Lower lobe of right lung (tissue), 2 donors: Measurements from ENCODE around the gene AFG3L2. TPM values are rescaled to one million over a fixed set of nuclear protein-coding genes. Genes with fewer than 3 reads are reported as not detected.

Experiments
- ATAC-seq, 2 donors: fragments of 200-7000 bp; cut with Tn5 transposase; one replicate each; pipeline ENCODE4 v1.9.1; 2020 to 2022; ENCODE audit warnings: mild to moderate bottlenecking in 2 of 2, moderate library complexity in 2 of 2
- DNase-seq: peaks from one replicate; pipeline ENCODE4 v3.0.0-alpha.2; 2020
- H3K27ac ChIP-seq: fragments of 200-600 bp; one replicate; pipeline ENCODE4 v1.8.0; 2022
- H3K27me3 ChIP-seq: fragments of 200-600 bp; one replicate; pipeline ENCODE4 v1.8.0; 2022; ENCODE audit warnings: low read depth
- H3K36me3 ChIP-seq: fragments of 200-600 bp; one replicate; pipeline ENCODE4 v1.8.0; 2022; ENCODE audit warnings: mild to moderate bottlenecking
- H3K4me1 ChIP-seq: fragments of 200-600 bp; one replicate; pipeline ENCODE4 v1.8.0; 2022
- H3K4me3 ChIP-seq: fragments of 200-600 bp; one replicate; pipeline ENCODE4 v1.8.0; 2022; ENCODE audit warnings: mild to moderate bottlenecking
- H3K9me3 ChIP-seq: fragments of 200-600 bp; one replicate; pipeline ENCODE4 v1.8.0; 2022
- intact Hi-C: fragments of 100-400 bp; cut with DNase I; formaldehyde crosslinking; loops from one replicate; pipeline ENCODE4 v1.11.0; 2022
- total RNA-seq: library from RNA; stranded (reverse); fragmentation: NEBNext Ultra II Directional; extraction: Animal tissue kit (Norgen Biotek cat#: 25700); gene quantifications from one replicate; pipeline ENCODE4 v1.2.1, GENCODE V29; 2021
- TF ChIP-seq, protein P1 (sequence below): fragments of 200-600 bp; IDR thresholded peaks from one replicate; pipeline ENCODE4 v1.8.0; 2022; ENCODE audit warnings: antibody characterized with exemption, mild to moderate bottlenecking
- donor health status: DM: no; HTN: yes; CAD: no; lungs with severe emphysema.

AFG3L2 gene
- total RNA-seq, 1 donor from 2014 or later, result 31.1 TPM

- DNase-seq (no peak), ATAC-seq (no peak)
These were observed 75.6 kb downstream of the AFG3L2 start for GRCh38 chr18:12301263-12302005.

DNA sequence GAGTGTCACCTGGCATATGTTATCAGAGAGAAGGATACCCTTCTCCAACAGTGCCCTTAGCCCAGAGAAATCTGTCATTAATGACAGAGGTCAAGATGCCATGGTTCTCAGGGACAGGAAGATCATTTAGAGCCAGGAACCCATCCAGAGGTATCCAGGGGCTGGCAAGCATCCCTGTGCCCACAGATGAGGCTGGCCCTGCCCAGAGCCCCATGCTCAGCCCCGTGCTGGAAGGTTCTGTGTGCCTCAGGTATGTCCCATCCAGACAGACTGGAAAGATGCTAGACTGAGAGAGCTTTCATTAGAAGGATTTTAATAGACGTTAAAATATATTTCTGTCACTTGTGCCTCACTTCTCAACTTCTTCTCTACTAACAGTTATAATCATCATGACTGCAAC is 77.2 kb downstream of the AFG3L2 start:
- no peak for ATAC-seq
- TF ChIP-seq, protein P1, sequence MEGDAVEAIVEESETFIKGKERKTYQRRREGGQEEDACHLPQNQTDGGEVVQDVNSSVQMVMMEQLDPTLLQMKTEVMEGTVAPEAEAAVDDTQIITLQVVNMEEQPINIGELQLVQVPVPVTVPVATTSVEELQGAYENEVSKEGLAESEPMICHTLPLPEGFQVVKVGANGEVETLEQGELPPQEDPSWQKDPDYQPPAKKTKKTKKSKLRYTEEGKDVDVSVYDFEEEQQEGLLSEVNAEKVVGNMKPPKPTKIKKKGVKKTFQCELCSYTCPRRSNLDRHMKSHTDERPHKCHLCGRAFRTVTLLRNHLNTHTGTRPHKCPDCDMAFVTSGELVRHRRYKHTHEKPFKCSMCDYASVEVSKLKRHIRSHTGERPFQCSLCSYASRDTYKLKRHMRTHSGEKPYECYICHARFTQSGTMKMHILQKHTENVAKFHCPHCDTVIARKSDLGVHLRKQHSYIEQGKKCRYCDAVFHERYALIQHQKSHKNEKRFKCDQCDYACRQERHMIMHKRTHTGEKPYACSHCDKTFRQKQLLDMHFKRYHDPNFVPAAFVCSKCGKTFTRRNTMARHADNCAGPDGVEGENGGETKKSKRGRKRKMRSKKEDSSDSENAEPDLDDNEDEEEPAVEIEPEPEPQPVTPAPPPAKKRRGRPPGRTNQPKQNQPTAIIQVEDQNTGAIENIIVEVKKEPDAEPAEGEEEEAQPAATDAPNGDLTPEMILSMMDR, result no peak
- Histone ChIP-seq H3K36me3 (no peaks in the 10 kb centered on the region), H3K27ac (no peak overlapping the region), H3K4me1 (no peaks in the 10 kb centered on the region), H3K9me3 (no peaks in the 10 kb centered on the region), H3K27me3 (no peaks in the 10 kb centered on the region), H3K4me3 (no peak overlapping the region)
- DNase-seq, result no peak
- intact Hi-C loops, result no loop called here

More at GRCh38 chr18:12301263-12302005, 75.6 kb downstream of the AFG3L2 start:
- TF ChIP-seq, protein P1, result no peak
- Histone ChIP-seq H3K4me1 (peaks cover 2% of the 10 kb centered on the region), H3K36me3 (no peaks in the 10 kb centered on the region), H3K27ac (no peak overlapping the region), H3K27me3 (no peaks in the 10 kb centered on the region), H3K9me3 (no peaks in the 10 kb centered on the region), H3K4me3 (no peak overlapping the region)
- intact Hi-C loops, result no loop called here

DNA sequence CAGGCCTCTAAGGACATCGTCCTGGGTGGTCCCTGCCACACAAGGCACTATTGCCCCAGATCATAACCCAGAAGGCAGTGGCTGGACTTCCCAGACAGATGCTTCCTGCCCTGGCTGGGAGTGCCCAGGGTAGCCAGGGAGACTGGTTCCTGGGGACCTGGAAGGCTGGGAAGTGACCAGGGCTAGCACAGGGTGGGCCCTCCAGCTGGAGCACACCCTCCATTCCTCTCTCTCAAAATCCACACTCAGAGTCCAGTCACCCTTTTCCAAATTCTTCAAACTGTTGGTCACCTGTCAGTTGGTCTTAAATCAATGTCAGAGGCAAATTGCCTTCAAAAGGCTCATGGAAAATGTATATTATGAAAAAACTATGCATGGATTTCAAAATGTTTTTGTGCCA is 80.6 kb downstream of the AFG3L2 start:
- intact Hi-C loops, result no loop called here
- ATAC-seq (no peak), DNase-seq (no peak)
- H3K27me3 ChIP-seq, result no peaks in the 10 kb centered on the region
- no peak overlapping the region for H3K4me3 ChIP-seq
- H3K27ac ChIP-seq, result no peak overlapping the region
- TF ChIP-seq, protein P1, result no peak
- no peaks in the 10 kb centered on the region for H3K4me1 ChIP-seq
- H3K9me3 ChIP-seq, result no peaks in the 10 kb centered on the region
- H3K36me3 ChIP-seq, result no peaks in the 10 kb centered on the region

DNA sequence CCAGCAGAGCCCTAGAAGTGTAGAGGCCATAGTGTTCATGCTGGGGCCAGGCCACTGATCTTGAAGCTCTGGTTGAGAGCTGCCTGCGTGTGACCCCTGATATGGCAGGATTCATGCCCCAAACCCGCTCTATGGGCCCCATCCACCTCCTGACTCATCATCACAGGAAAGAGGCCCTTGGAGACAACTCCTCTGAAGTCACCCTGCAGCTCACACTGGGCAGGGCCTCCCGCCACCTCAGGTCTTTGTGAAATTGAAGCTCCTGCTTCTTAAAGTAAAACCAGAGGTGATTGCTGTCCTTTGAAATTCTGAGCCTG is 81.0 kb downstream of the AFG3L2 start:
- ATAC-seq, result no peak
- Histone ChIP-seq H3K4me3 (no peak overlapping the region), H3K36me3 (no peaks in the 10 kb centered on the region), H3K27ac (no peak overlapping the region), H3K4me1 (no peaks in the 10 kb centered on the region), H3K9me3 (no peaks in the 10 kb centered on the region), H3K27me3 (no peaks in the 10 kb centered on the region)
- intact Hi-C loops, result no loop called here
- DNase-seq, result no peak
- TF ChIP-seq, protein P1, result no peak

- DNase-seq (no peak), ATAC-seq (no peak)
- Histone ChIP-seq H3K36me3 (no peaks in the 10 kb centered on the region), H3K4me1 (no peaks in the 10 kb centered on the region), H3K27ac (no peak overlapping the region), H3K9me3 (no peaks in the 10 kb centered on the region), H3K4me3 (no peak overlapping the region), H3K27me3 (no peaks in the 10 kb centered on the region)
- intact Hi-C loops, result no loop called here
- TF ChIP-seq, protein P1, result no peak
These were observed 81.5 kb downstream of the AFG3L2 start for GRCh38 chr18:12295389-12296086.
